Measurements from ENCODE around the gene NOP53. TPM values are rescaled to one million over a fixed set of nuclear protein-coding genes. Genes with fewer than 3 reads are reported as not detected.
A peak's percentile ranks its signal among the peaks of the same experiment; 100 is the strongest.

Gene NOP53
- total and polyA plus RNA-seq, 9 of the 15 experiments (the other 6 are each of a cell fraction or from before 2014, with no cell fraction given): 6.5 to 274 (median 145) TPM

DNA sequence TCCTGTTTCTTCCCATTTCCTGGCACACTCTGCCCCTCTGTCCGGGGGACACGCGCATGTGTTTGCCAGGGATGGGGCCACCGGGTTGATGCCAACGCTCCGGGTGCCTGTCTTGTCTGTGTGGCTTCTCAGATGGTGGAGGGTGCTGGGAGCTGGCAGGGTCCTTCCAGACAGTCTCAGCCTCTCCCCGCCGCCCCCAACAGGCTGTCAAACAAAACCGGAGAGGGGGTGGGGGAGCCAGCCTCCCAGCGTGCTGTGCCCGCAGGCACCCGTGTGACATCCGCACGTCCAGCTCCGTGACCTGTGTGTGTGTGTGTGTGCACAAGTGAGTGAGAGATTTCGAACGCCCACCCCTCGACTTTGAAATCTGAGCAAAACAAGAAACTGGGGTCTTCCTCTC is 42.7 kb upstream of the NOP53 start:
- H3K36me3 ChIP-seq (ENCODE audit: control insufficient read depth, insufficient read depth, low read length): peaks cover 27% of the 10 kb centered on the region; the same call in 2 of the 3 replicates
- no peak overlapping the region for H3K9ac ChIP-seq (ENCODE audit: insufficient read depth in 1 of 2, low read depth in 2 of 2, low read length in 2 of 2)
- intact Hi-C loops (cut with micrococcal nuclease) (no loop called here), in situ Hi-C loops (cut with MboI) (no loop called here)
- BruUV-seq (replicated peaks): TSS peak; percentile 54
- H3K4me1 ChIP-seq (replicated peaks in 1 of 2; ENCODE audit: control insufficient read depth in 2 of 2, insufficient read depth in 2 of 2, low read length in 2 of 2): peaks cover 0 to 15% of the 10 kb centered on the region in 2 experiments; a peak in 1 of 5 replicates
- no peak overlapping the region for H2AFZ ChIP-seq (ENCODE audit: low read depth, low read length)
- H3K27me3 ChIP-seq (ENCODE audit: control insufficient read depth in 2 of 2, insufficient read depth in 2 of 2, low read length in 2 of 2): no peaks in the 10 kb centered on the region
- no peaks in the 10 kb centered on the region for H3K9me1 ChIP-seq (ENCODE audit: control insufficient read depth, insufficient read depth, low read length)
- ChIA-PET POLR2A (interaction anchor here (1.0 kb wide), 1 partner anchor 13 kb away, joined by 3 read pairs; no protein-coding TSS in a partner anchor), CTCF (ENCODE audit: low intra/inter-chr PET ratio) (no interaction called here)
- no peaks in the 10 kb centered on the region for H3K9me3 ChIP-seq (replicated peaks; ENCODE audit: control insufficient read depth, insufficient read depth, low read depth, low read length)
- no peaks in the 10 kb centered on the region for H4K20me1 ChIP-seq (replicated peaks; ENCODE audit: control insufficient read depth, insufficient read depth, low read length)
- DNase-seq (ENCODE audit: extremely low read depth in 1 of 4, low spot score in 3 of 4): no peak
- no peak for FAIRE-seq
- no peak for ATAC-seq
- H3K4me3 ChIP-seq: no peak overlapping the region
- no peak overlapping the region for H3K4me2 ChIP-seq (ENCODE audit: insufficient read depth, low read length)
- no peak overlapping the region for H3K27ac ChIP-seq (ENCODE audit: extremely low read depth, low read depth, low read length)
- 90% methylated on average over 18 of the region's 18 CpGs for WGBS (ENCODE audit: insufficient coverage, low coverage, missing lambda C conversion rate)
- TF ChIP-seq, protein P1, sequence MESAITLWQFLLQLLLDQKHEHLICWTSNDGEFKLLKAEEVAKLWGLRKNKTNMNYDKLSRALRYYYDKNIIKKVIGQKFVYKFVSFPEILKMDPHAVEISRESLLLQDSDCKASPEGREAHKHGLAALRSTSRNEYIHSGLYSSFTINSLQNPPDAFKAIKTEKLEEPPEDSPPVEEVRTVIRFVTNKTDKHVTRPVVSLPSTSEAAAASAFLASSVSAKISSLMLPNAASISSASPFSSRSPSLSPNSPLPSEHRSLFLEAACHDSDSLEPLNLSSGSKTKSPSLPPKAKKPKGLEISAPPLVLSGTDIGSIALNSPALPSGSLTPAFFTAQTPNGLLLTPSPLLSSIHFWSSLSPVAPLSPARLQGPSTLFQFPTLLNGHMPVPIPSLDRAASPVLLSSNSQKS (CRISPR knock-in tag; IDR thresholded peaks at IDR 0.05): no peak
- TF ChIP-seq TAF9B (IDR thresholded peaks at IDR 0.05; ENCODE audit: partially characterized antibody) (no peak), SIN3A (IDR thresholded peaks at IDR 0.05; ENCODE audit: borderline replicate concordance in 2 of 2, control insufficient read depth in 1 of 2, low read depth in 2 of 2, low read length in 2 of 2) (no peak), GATA2 (CRISPR knock-in tag; IDR thresholded peaks at IDR 0.05) (no peak), ZFX (CRISPR knock-in tag; IDR thresholded peaks at IDR 0.05) (no peak), POLR2G (IDR thresholded peaks at IDR 0.05; ENCODE audit: low read depth, low read length) (peak; percentile 43; the same call in 1 of the 2 replicates)
- TF ChIP-seq, protein P2, sequence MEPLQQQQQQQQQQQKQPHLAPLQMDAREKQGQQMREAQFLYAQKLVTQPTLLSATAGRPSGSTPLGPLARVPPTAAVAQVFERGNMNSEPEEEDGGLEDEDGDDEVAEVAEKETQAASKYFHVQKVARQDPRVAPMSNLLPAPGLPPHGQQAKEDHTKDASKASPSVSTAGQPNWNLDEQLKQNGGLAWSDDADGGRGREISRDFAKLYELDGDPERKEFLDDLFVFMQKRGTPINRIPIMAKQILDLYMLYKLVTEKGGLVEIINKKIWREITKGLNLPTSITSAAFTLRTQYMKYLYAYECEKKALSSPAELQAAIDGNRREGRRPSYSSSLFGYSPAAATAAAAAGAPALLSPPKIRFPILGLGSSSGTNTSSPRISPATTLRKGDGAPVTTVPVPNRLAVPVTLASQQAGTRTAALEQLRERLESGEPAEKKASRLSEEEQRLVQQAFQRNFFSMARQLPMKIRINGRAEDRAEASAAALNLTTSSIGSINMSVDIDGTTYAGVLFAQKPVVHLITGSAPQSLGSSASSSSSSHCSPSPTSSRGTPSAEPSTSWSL (CRISPR knock-in tag; IDR thresholded peaks at IDR 0.05; ENCODE audit: borderline replicate concordance): no peak
- H3K79me2 ChIP-seq (ENCODE audit: control insufficient read depth, insufficient read depth, low read length): no peaks in the 10 kb centered on the region
